CD4-positive, alpha-beta memory T cell (primary cell): ENCODE results near the gene CELF4. TPM values are rescaled to one million over a fixed set of nuclear protein-coding genes. Genes with fewer than 3 reads are reported as not detected.
"Not testable (repeated sequence)": the region's sequence is repeated elsewhere in the genome, so short reads cannot be mapped to it uniquely, and the experiment has no call there.

Experiments used
- CTCF ChIA-PET: fragments of 350-600 bp; sonication (Branson Sonifier 250); formaldehyde crosslinking; loops from one replicate; lab custom pipeline; 2021; ENCODE audit warnings: inconsistent platforms; ENCODE audit not compliant: partially characterized antibody; lab: Charles Lee
- POLR2A ChIA-PET: fragments of 350-600 bp; sonication (Branson Sonifier 250); formaldehyde crosslinking; loops from one replicate; lab custom pipeline; 2021; ENCODE audit not compliant: partially characterized antibody; lab: Charles Lee
- DNase-seq, 5 donors: peaks; one replicate each; pipeline versions ENCODE4 v3.0.0 to v3.0.0-alpha.2; 2020 to 2022; ENCODE audit warnings: mixed read lengths in 1 of 5
- H3K27ac ChIP-seq: one replicate; pipeline ENCODE4 v1.7.0; 2013; ENCODE audit warnings: low read depth, low read length
- H3K27me3 ChIP-seq: 2 replicates; pipeline ENCODE4 v1.7.0; 2013; ENCODE audit warnings: mild to moderate bottlenecking, low read length, moderate library complexity; ENCODE audit not compliant: insufficient read depth
- H3K36me3 ChIP-seq: 2 replicates; pipeline ENCODE4 v1.7.0; 2013; ENCODE audit warnings: mild to moderate bottlenecking, low read length, moderate library complexity; ENCODE audit not compliant: insufficient read depth
- H3K4me1 ChIP-seq: 2 replicates; pipeline ENCODE4 v1.7.0; 2013; ENCODE audit warnings: mild to moderate bottlenecking, low read length, moderate library complexity; ENCODE audit not compliant: insufficient read depth
- H3K4me3 ChIP-seq, 2 donors: one replicate each; pipeline ENCODE4 v1.7.0; 2013; ENCODE audit warnings: low read length in 2 of 2, mild to moderate bottlenecking in 1 of 2
- H3K9me3 ChIP-seq, 2 donors: one replicate each; pipeline ENCODE4 v1.7.0; 2013; ENCODE audit warnings: low read length in 2 of 2, control low read depth in 1 of 2; ENCODE audit not compliant: control insufficient read depth in 1 of 2
- H3K27ac Mint-ChIP-seq, 7 donors: one replicate each; pipeline ENCODE4 v1.8.0; 2020 to 2021; ENCODE audit warnings: mixed read lengths in 7 of 7, mild to moderate bottlenecking in 6 of 7, inconsistent platforms in 3 of 7, moderate library complexity in 3 of 7
- H3K27me3 Mint-ChIP-seq, 2 donors: one replicate each; pipeline ENCODE4 v1.8.0; 2020 to 2021; ENCODE audit warnings: mixed read lengths in 2 of 2
- H3K36me3 Mint-ChIP-seq, 2 donors: one replicate each; pipeline ENCODE4 v1.8.0; 2020 to 2021; ENCODE audit warnings: mixed read lengths in 2 of 2, inconsistent platforms in 1 of 2, mild to moderate bottlenecking in 1 of 2
- H3K4me1 Mint-ChIP-seq, 4 donors: one replicate each; pipeline ENCODE4 v1.8.0; 2020 to 2021; ENCODE audit warnings: mixed read lengths in 4 of 4, mild to moderate bottlenecking in 1 of 4
- H3K4me3 Mint-ChIP-seq, 8 donors: one replicate each; pipeline ENCODE4 v1.8.0; 2020 to 2021; ENCODE audit warnings: mixed read lengths in 8 of 8, mild to moderate bottlenecking in 7 of 8, moderate library complexity in 6 of 8, inconsistent platforms in 3 of 8
- H3K9me3 Mint-ChIP-seq, 8 donors: one replicate each; pipeline ENCODE4 v1.8.0; 2020 to 2021; ENCODE audit warnings: mixed read lengths in 8 of 8, mild to moderate bottlenecking in 5 of 8, inconsistent platforms in 3 of 8, moderate library complexity in 1 of 8
- intact Hi-C: fragments of 100-400 bp; cut with micrococcal nuclease; formaldehyde crosslinking; loops from one replicate; pipeline ENCODE4 v1.15.1; 2023
- polyA plus RNA-seq, 2 donors: library from polyadenylated mRNA; unstranded; fragments of 300-500 nt; fragmentation: Illumina TruSeq; gene quantifications; one replicate each; pipeline ENCODE4 v1.2.3, GENCODE V29; 2021
- total RNA-seq, 2 experiments: library from RNA; stranded (reverse); gene quantifications; one replicate each; pipeline ENCODE4 v1.2.3, GENCODE V29; 2021

Gene CELF4
- total and polyA plus RNA-seq, 4 experiments from 2014 or later: 0.23 TPM; not detected in 3

- H3K27me3 ChIP-seq: no peaks in the 10 kb centered on the region
- H3K4me3 ChIP-seq: no peak overlapping the region
- DNase-seq: no peak
- H3K36me3 ChIP-seq: no peaks in the 10 kb centered on the region
- H3K4me1 Mint-ChIP-seq: no peaks in the 10 kb centered on the region
- no peaks in the 10 kb centered on the region for H3K4me1 ChIP-seq
- H3K9me3 Mint-ChIP-seq: peaks cover 0 to 5% (median under 1%) of the 10 kb centered on the region in 8 donors
- H3K27ac ChIP-seq: no peak overlapping the region
- H3K9me3 ChIP-seq: no peaks in the 10 kb centered on the region
- intact Hi-C loops: no loop called here
- ChIA-PET CTCF (no interaction called here), POLR2A (no interaction called here)
- peaks cover 6% of the 10 kb centered on the region in 2 donors for H3K27me3 Mint-ChIP-seq
- H3K36me3 Mint-ChIP-seq: no peaks in the 10 kb centered on the region
- peak overlapping the region in 1 of 7 donors; percentile 18 for H3K27ac Mint-ChIP-seq
- H3K4me3 Mint-ChIP-seq: no peak overlapping the region
These were observed 98.5 kb downstream of the CELF4 start for GRCh38 chr18:37467002-37467662.

GRCh38 chr18:37465958-37466357 lies 99.6 kb downstream of the CELF4 start:
- H3K9me3 Mint-ChIP-seq: peaks cover 0 to 5% (median 1%) of the 10 kb centered on the region in 8 donors
- intact Hi-C loops: no loop called here
- H3K36me3 ChIP-seq: no peaks in the 10 kb centered on the region
- no peaks in the 10 kb centered on the region for H3K4me1 Mint-ChIP-seq
- H3K36me3 Mint-ChIP-seq: no peaks in the 10 kb centered on the region
- H3K4me3 Mint-ChIP-seq: no peak overlapping the region
- no peak overlapping the region for H3K4me3 ChIP-seq
- no peak for DNase-seq
- no peaks in the 10 kb centered on the region for H3K9me3 ChIP-seq
- POLR2A ChIA-PET: interaction anchor here (0.7 kb wide), 1 partner anchor 29 kb away, joined by 3 read pairs; no protein-coding TSS in a partner anchor
- peaks cover 6% of the 10 kb centered on the region in 2 donors for H3K27me3 Mint-ChIP-seq
- no peaks in the 10 kb centered on the region for H3K4me1 ChIP-seq
- no peaks in the 10 kb centered on the region for H3K27me3 ChIP-seq
- no peak overlapping the region for H3K27ac ChIP-seq
- H3K27ac Mint-ChIP-seq: no peak overlapping the region
- CTCF ChIA-PET: no interaction called here

GRCh38 chr18:37464257-37464656 lies 101.3 kb downstream of the CELF4 start:
- no peaks in the 10 kb centered on the region for H3K27me3 ChIP-seq
- Mint-ChIP-seq H3K27me3 (peaks cover 6 to 7% of the 10 kb centered on the region in 2 donors), H3K27ac (no peak overlapping the region), H3K36me3 (no peaks in the 10 kb centered on the region), H3K9me3 (peaks cover 0 to 5% (median 0%) of the 10 kb centered on the region in 8 donors), H3K4me3 (no peak overlapping the region), H3K4me1 (no peaks in the 10 kb centered on the region)
- DNase-seq: no peak
- no peak overlapping the region for H3K27ac ChIP-seq
- CTCF ChIA-PET: no interaction called here
- H3K4me1 ChIP-seq: no peaks in the 10 kb centered on the region
- POLR2A ChIA-PET: no interaction called here
- no peaks in the 10 kb centered on the region for H3K9me3 ChIP-seq
- no peak overlapping the region for H3K4me3 ChIP-seq
- H3K36me3 ChIP-seq: no peaks in the 10 kb centered on the region
- intact Hi-C loops: no loop called here

- H3K27me3 Mint-ChIP-seq, H3K4me1 Mint-ChIP-seq, H3K9me3 ChIP-seq, H3K4me1 ChIP-seq, H3K9me3 Mint-ChIP-seq, H3K4me3 Mint-ChIP-seq, intact Hi-C loops, H3K36me3 ChIP-seq, CTCF ChIA-PET, H3K4me3 ChIP-seq, H3K36me3 Mint-ChIP-seq, H3K27ac ChIP-seq, POLR2A ChIA-PET, DNase-seq, H3K27me3 ChIP-seq: not testable (repeated sequence)
- H3K27ac Mint-ChIP-seq: peak overlapping the region in 1 of 7 donors; percentile 2
These were observed 104.3 kb downstream of the CELF4 start for GRCh38 chr18:37461329-37461728.

GRCh38 chr18:37460604-37461003 lies 105.0 kb downstream of the CELF4 start:
- no peak overlapping the region for H3K4me3 ChIP-seq
- H3K4me1 Mint-ChIP-seq: no peaks in the 10 kb centered on the region
- no peaks in the 10 kb centered on the region for H3K27me3 ChIP-seq
- POLR2A ChIA-PET: no interaction called here
- no peaks in the 10 kb centered on the region for H3K36me3 Mint-ChIP-seq
- no peaks in the 10 kb centered on the region for H3K36me3 ChIP-seq
- H3K4me1 ChIP-seq: no peaks in the 10 kb centered on the region
- H3K27me3 Mint-ChIP-seq: peaks cover 4 to 5% of the 10 kb centered on the region in 2 donors
- peaks cover 0 to 5% (median 0%) of the 10 kb centered on the region in 8 donors for H3K9me3 Mint-ChIP-seq
- H3K9me3 ChIP-seq: no peaks in the 10 kb centered on the region
- H3K27ac Mint-ChIP-seq: no peak overlapping the region
- DNase-seq: no peak
- no peak overlapping the region for H3K4me3 Mint-ChIP-seq
- CTCF ChIA-PET: no interaction called here
- intact Hi-C loops: no loop called here
- no peak overlapping the region for H3K27ac ChIP-seq

GRCh38 chr18:37458697-37459096 lies 106.9 kb downstream of the CELF4 start:
- intact Hi-C loops: no loop called here
- Histone ChIP-seq H3K27ac (no peak overlapping the region), H3K4me3 (no peak overlapping the region), H3K36me3 (no peaks in the 10 kb centered on the region), H3K27me3 (no peaks in the 10 kb centered on the region), H3K9me3 (no peaks in the 10 kb centered on the region), H3K4me1 (no peaks in the 10 kb centered on the region)
- H3K36me3 Mint-ChIP-seq: no peaks in the 10 kb centered on the region
- H3K4me3 Mint-ChIP-seq: no peak overlapping the region
- ChIA-PET POLR2A (no interaction called here), CTCF (no interaction called here)
- DNase-seq: no peak
- no peaks in the 10 kb centered on the region for H3K4me1 Mint-ChIP-seq
- H3K27ac Mint-ChIP-seq: no peak overlapping the region
- H3K9me3 Mint-ChIP-seq: peaks cover 0 to 5% (median 0%) of the 10 kb centered on the region in 8 donors
- H3K27me3 Mint-ChIP-seq: peaks cover 1 to 3% of the 10 kb centered on the region in 2 donors

GRCh38 chr18:37457753-37458152 lies 107.8 kb downstream of the CELF4 start:
- ChIA-PET POLR2A (no interaction called here), CTCF (no interaction called here)
- no peak overlapping the region for H3K4me3 ChIP-seq
- Mint-ChIP-seq H3K9me3 (peaks cover 0 to 5% (median 0%) of the 10 kb centered on the region in 8 donors), H3K27me3 (peaks cover 1 to 3% of the 10 kb centered on the region in 2 donors), H3K4me1 (no peaks in the 10 kb centered on the region), H3K4me3 (peak overlapping the region in 1 of 8 donors; percentile 40), H3K36me3 (no peaks in the 10 kb centered on the region), H3K27ac (no peak overlapping the region)
- H3K27me3 ChIP-seq: no peaks in the 10 kb centered on the region
- H3K36me3 ChIP-seq: no peaks in the 10 kb centered on the region
- DNase-seq: no peak
- H3K4me1 ChIP-seq: no peaks in the 10 kb centered on the region
- intact Hi-C loops: no loop called here
- no peaks in the 10 kb centered on the region for H3K9me3 ChIP-seq
- H3K27ac ChIP-seq: no peak overlapping the region
